ENCODE measurements around the gene SDHAF2. TPM values are rescaled to one million over a fixed set of nuclear protein-coding genes. Genes with fewer than 3 reads are reported as not detected.

SDHAF2 gene
- polyA plus RNA-seq, 1 of the 3 experiments (the other 2 are of a cell fraction), result 81.7 TPM

GRCh38 chr11:61482513-61482912 is 52.6 kb downstream of the SDHAF2 start (continued):
- TF ChIP-seq CTCF (IDR thresholded peaks at IDR 0.05), result peak; percentile 48

- Histone ChIP-seq H3K4me2 (no peak overlapping the region), H3K27me3 (ENCODE audit: insufficient read depth) (no peaks in the 10 kb centered on the region), H3F3A (replicated peaks; ENCODE audit: insufficient read depth) (no peaks in the 10 kb centered on the region), H3K9ac (no peak overlapping the region), H3K4me1 (ENCODE audit: control insufficient read depth in 1 of 2, insufficient read depth in 2 of 2, low read depth in 1 of 2, low read length in 1 of 2) (peaks cover 0 to 18% of the 10 kb centered on the region in 2 experiments; a peak in 1 of 4 replicates), H3K9me2 (no peaks in the 10 kb centered on the region), H4K20me1 (ENCODE audit: insufficient read depth) (no peaks in the 10 kb centered on the region), H3K36me3 (replicated peaks in 1 of 2; ENCODE audit: control insufficient read depth in 1 of 2, insufficient read depth in 2 of 2, low read length in 1 of 2) (no peaks in the 10 kb centered on the region), H3K9me3 (no peaks in the 10 kb centered on the region), H3K4me3 (ENCODE audit: low read depth in 2 of 2, low read length in 1 of 2) (no peak overlapping the region), H2AFZ (ENCODE audit: low read depth) (no peak overlapping the region), H3K27ac (ENCODE audit: low read depth in 2 of 2, low read length in 1 of 2) (no peak overlapping the region), H3K79me2 (ENCODE audit: insufficient read depth) (no peaks in the 10 kb centered on the region)
- CTCF ChIA-PET, result interaction anchor here (0.7 to 21.8 kb wide), 5 partner anchors 16 to 164 kb away, joined by 3 to 670 read pairs (median 131); partner anchors contain the start of genes LRRC10B and SYT7
- no peak for DNase-seq
- WGBS (ENCODE audit: low lambda C conversion rate), result 79% methylated on average over 9 of the region's 11 CpGs
- TF ChIP-seq REST (IDR thresholded peaks at IDR 0.05; ENCODE audit: low read depth, low read length), result no peak
- POLR2A ChIA-PET, result no interaction called here
Measured at GRCh38 chr11:61484541-61484940, 54.6 kb downstream of the SDHAF2 start.

- Histone ChIP-seq H3K36me3 (replicated peaks in 1 of 2; ENCODE audit: control insufficient read depth in 1 of 2, insufficient read depth in 2 of 2, low read length in 1 of 2) (no peaks in the 10 kb centered on the region), H3K27me3 (ENCODE audit: insufficient read depth) (no peaks in the 10 kb centered on the region), H3K9me2 (no peaks in the 10 kb centered on the region), H3F3A (replicated peaks; ENCODE audit: insufficient read depth) (no peaks in the 10 kb centered on the region), H3K79me2 (ENCODE audit: insufficient read depth) (no peaks in the 10 kb centered on the region), H2AFZ (ENCODE audit: low read depth) (no peak overlapping the region), H3K4me3 (ENCODE audit: low read depth in 2 of 2, low read length in 1 of 2) (no peak overlapping the region), H3K27ac (ENCODE audit: low read depth in 2 of 2, low read length in 1 of 2) (no peak overlapping the region), H3K9me3 (no peaks in the 10 kb centered on the region), H3K4me2 (no peak overlapping the region), H3K4me1 (ENCODE audit: control insufficient read depth in 1 of 2, insufficient read depth in 2 of 2, low read depth in 1 of 2, low read length in 1 of 2) (peaks cover 2 to 24% of the 10 kb centered on the region in 2 experiments; a peak in 1 of 4 replicates), H4K20me1 (ENCODE audit: insufficient read depth) (no peaks in the 10 kb centered on the region), H3K9ac (no peak overlapping the region)
- WGBS (ENCODE audit: low lambda C conversion rate), result 52% methylated on average over 4 of the region's 11 CpGs
- CTCF ChIA-PET, result interaction anchor here (0.7 to 21.8 kb wide), 5 partner anchors 16 to 154 kb away, joined by 3 to 670 read pairs (median 4); partner anchors contain the start of genes LRRC10B and SYT7
- no peak for TF ChIP-seq FOXM1 (IDR thresholded peaks at IDR 0.05; ENCODE audit: low read depth)
- TF ChIP-seq ELF1 (IDR thresholded peaks at IDR 0.05), result no peak
- TF ChIP-seq GATA2 (CRISPR knock-in tag; IDR thresholded peaks at IDR 0.05), result no peak
- TF ChIP-seq RCOR1 (IDR thresholded peaks at IDR 0.05; ENCODE audit: low read length), result no peak
- no peak for TF ChIP-seq EP300 (IDR thresholded peaks at IDR 0.05; ENCODE audit: borderline replicate concordance in 1 of 2, low read depth in 1 of 2, low read length in 1 of 2)
- no peak for TF ChIP-seq IRF3 (IDR thresholded peaks at IDR 0.05; ENCODE audit: low read depth, low read length)
- no peak for TF ChIP-seq YY1 (IDR thresholded peaks at IDR 0.05; ENCODE audit: low read depth)
- no peak for TF ChIP-seq SIN3A (IDR thresholded peaks at IDR 0.05; ENCODE audit: borderline replicate concordance, low read depth, low read length)
- TF ChIP-seq ZBTB33 (IDR thresholded peaks at IDR 0.05; ENCODE audit: borderline replicate concordance, low read depth), result no peak
- POLR2A ChIA-PET, result no interaction called here
- no peak for DNase-seq
Measured at GRCh38 chr11:61485080-61485479, 55.2 kb downstream of the SDHAF2 start.
